ENCODE results near the gene SNX3.

DNA sequence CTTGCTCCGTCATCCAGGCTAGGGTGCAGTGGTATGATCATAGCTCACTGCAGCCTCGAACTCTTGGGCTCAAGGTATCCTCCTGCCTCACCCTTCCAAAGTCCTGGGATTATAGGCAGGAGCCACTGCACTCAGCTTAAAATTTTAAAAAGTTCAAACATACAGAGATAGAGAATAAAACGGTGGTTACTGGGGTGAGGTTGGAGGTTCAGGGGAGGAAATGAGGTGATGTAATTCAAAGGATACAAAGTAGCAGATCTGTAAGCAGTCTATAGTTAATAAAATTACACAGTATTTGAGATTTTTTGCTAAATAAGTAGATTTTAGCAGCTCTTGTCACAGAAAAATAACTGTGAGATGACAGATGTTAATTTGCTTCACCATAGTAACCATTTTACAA, 26.5 kb upstream of the SNX3 start:
- no peak for TF ChIP-seq POLR2A (IDR thresholded peaks at IDR 0.05)
- TF ChIP-seq, protein P1, sequence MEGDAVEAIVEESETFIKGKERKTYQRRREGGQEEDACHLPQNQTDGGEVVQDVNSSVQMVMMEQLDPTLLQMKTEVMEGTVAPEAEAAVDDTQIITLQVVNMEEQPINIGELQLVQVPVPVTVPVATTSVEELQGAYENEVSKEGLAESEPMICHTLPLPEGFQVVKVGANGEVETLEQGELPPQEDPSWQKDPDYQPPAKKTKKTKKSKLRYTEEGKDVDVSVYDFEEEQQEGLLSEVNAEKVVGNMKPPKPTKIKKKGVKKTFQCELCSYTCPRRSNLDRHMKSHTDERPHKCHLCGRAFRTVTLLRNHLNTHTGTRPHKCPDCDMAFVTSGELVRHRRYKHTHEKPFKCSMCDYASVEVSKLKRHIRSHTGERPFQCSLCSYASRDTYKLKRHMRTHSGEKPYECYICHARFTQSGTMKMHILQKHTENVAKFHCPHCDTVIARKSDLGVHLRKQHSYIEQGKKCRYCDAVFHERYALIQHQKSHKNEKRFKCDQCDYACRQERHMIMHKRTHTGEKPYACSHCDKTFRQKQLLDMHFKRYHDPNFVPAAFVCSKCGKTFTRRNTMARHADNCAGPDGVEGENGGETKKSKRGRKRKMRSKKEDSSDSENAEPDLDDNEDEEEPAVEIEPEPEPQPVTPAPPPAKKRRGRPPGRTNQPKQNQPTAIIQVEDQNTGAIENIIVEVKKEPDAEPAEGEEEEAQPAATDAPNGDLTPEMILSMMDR (IDR thresholded peaks at IDR 0.05), result no peak
- TF ChIP-seq EP300 (IDR thresholded peaks at IDR 0.05), result no peak

Data from tibial nerve (tissue), 4 donors.